AG04449 (cell line): ENCODE results near the gene MYO10.
"Not testable (repeated sequence)": the region's sequence is repeated elsewhere in the genome, so short reads cannot be mapped to it uniquely, and the experiment has no call there.

Source experiments
- CTCF ChIA-PET: fragments of 350-600 bp; formaldehyde crosslinking; extraction: SDS; loops from one replicate; lab custom pipeline; 2021; ENCODE audit warnings: antibody characterized with exemption; lab: Yijun Ruan, JAX
- POLR2A ChIA-PET: fragments of 400-600, 350-600 bp; formaldehyde crosslinking; extraction: SDS; loops from one replicate; lab custom pipeline; 2020; ENCODE audit warnings: antibody characterized with exemption, inconsistent platforms; lab: Yijun Ruan, JAX
- DNase-seq: peaks from one replicate; pipeline ENCODE4 v3.0.0-alpha.2; 2010; ENCODE audit warnings: low read depth, low spot score
- H3K4me3 ChIP-seq: 2 replicates; pipeline ENCODE4 v1.5.1; 2011; ENCODE audit warnings: low read depth, mild to moderate bottlenecking, control low read depth, low read length
- CTCF ChIP-seq: IDR thresholded peaks from one replicate; pipeline ENCODE4 v1.5.1; 2011; ENCODE audit warnings: mild to moderate bottlenecking, moderate library complexity, low read length, control low read depth, inconsistent platforms; ENCODE audit not compliant: insufficient read depth; ENCODE audit errors: missing control alignments

MYO10 gene

GRCh38 chr5:16877267-16877935 is 58.7 kb downstream of the MYO10 start:
- CTCF ChIA-PET: interaction anchor here (2.1 to 2.2 kb wide), 2 partner anchors 10 to 313 kb away, joined by 5 to 6 read pairs; no protein-coding TSS in a partner anchor
- H3K4me3 ChIP-seq: no peak overlapping the region
- no peak for DNase-seq
- no peak for TF ChIP-seq CTCF
- POLR2A ChIA-PET: no interaction called here

- H3K4me3 ChIP-seq, CTCF ChIA-PET, DNase-seq, POLR2A ChIA-PET: not testable (repeated sequence)
These were observed 61.7 kb downstream of the MYO10 start for GRCh38 chr5:16874424-16874823.

- DNase-seq: no peak
- ChIA-PET POLR2A (no interaction called here), CTCF (interaction anchor here (0.7 kb wide), 1 partner anchor 318 kb away, joined by 5 read pairs; no protein-coding TSS in a partner anchor)
- H3K4me3 ChIP-seq: no peak overlapping the region
- TF ChIP-seq CTCF: no peak
These were observed 64.2 kb downstream of the MYO10 start for GRCh38 chr5:16871746-16872339.

DNA sequence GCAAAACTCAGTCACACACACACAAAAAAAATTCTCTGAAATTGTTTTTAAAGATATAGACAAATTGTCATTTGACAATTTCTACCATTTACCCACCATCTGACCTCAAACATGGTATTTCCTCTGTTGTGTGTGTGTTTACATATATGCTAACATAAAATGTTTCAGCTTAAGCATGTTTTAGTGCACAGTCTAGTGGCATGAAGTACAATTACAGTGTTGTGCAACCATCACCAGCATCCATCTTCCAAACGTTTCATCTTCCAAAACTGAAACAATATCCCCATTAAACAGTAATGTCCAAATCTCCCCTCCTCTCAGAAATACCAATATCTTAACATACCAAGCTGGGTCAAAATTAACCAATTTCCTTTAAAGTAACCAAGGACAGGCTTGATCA is 65.2 kb downstream of the MYO10 start:
- CTCF ChIA-PET: interaction anchor here (1.9 kb wide), 1 partner anchor 319 kb away, joined by 10 read pairs; no protein-coding TSS in a partner anchor
- POLR2A ChIA-PET: interaction anchor here (0.6 kb wide), 1 partner anchor 65 kb away, joined by 3 read pairs; no protein-coding TSS in a partner anchor
- no peak for DNase-seq
- no peak overlapping the region for H3K4me3 ChIP-seq
- no peak for TF ChIP-seq CTCF

DNA sequence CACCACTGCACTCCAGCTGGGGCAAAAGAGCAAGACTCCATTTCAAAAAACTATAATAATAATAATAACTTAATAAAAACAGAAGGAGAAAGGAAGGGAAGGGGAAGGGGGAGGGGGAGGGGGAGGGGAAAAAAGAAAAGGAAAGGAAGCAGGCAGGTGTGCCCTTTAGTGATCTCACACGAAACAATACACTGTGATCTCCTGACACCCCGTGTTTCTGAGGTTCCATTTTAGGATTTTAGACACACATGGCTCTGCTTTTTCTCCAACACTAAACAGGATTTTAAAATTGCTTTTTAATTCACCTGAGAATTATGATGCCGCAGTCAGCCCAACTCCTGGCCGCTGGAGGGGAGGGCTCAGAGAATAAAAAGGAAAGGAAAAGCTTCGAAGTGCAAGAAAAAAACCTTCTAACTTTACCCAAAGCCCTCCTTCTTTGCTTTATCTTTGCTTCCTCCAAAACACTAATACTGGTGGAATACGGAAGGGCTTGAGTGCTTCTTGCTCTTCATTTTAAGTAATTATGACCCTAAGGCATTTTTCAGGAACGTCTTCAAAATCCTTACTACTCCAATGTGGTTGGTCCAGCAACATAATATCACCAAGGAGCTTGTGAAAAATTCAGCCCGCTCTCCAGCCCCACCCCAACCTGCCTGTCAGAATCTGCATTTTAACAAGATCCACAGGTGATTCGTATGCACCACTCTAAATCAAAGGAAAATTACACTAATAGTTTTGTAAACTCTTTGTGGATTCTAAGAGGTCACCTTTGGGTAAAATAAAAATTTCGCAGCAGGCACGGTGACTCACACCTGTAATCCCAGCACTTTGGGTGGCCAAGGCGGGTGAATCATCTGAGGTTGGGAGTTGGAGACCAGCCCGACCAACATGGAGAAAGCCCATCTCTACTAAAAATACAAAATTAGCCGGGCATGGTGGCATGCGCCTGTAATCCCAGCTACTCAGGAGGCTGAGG is 66.0 kb downstream of the MYO10 start:
- ChIA-PET POLR2A (interaction anchor here (0.6 kb wide), 1 partner anchor 65 kb away, joined by 3 read pairs; no protein-coding TSS in a partner anchor), CTCF (interaction anchor here (1.9 kb wide), 1 partner anchor 320 kb away, joined by 10 read pairs; no protein-coding TSS in a partner anchor)
- H3K4me3 ChIP-seq: no peak overlapping the region
- no peak for DNase-seq
- TF ChIP-seq CTCF: no peak

- H3K4me3 ChIP-seq: no peak overlapping the region
- no peak for DNase-seq
- POLR2A ChIA-PET: no interaction called here
- no peak for TF ChIP-seq CTCF
- CTCF ChIA-PET: interaction anchor here (1.4 kb wide), 1 partner anchor 10 kb away, joined by 5 read pairs; no protein-coding TSS in a partner anchor
These were observed 68.5 kb downstream of the MYO10 start for GRCh38 chr5:16867577-16867953.
